Activated CD4-positive, alpha-beta T cell treated with anti-CD3 and anti-CD28 coated beads for 36 hours (primary cell): ENCODE measurements around the gene RASA2. TPM values are rescaled to one million over a fixed set of nuclear protein-coding genes. Genes with fewer than 3 reads are reported as not detected.
"Not testable (repeated sequence)": the region's sequence is repeated elsewhere in the genome, so short reads cannot be mapped to it uniquely, and the experiment has no call there.

Experiments used
- ATAC-seq: fragments of 200-7000 bp; cut with Tn5 transposase; one replicate; pipeline ENCODE4 v1.10.0; 2021; ENCODE audit warnings: mild to moderate bottlenecking, moderate library complexity
- CTCF ChIA-PET: fragments of 350-600 bp; sonication (Branson Sonifier 250); formaldehyde crosslinking; loops from one replicate; lab custom pipeline; 2021; ENCODE audit warnings: antibody characterized with exemption; lab: Charles Lee
- POLR2A ChIA-PET: fragments of 350-600 bp; sonication (Branson Sonifier 250); formaldehyde crosslinking; loops from one replicate; lab custom pipeline; 2021; ENCODE audit warnings: antibody characterized with exemption, inconsistent platforms; lab: Charles Lee
- DNase-seq: peaks from one replicate; pipeline ENCODE4 v3.0.0-alpha.2; 2020
- H3K27ac Mint-ChIP-seq: one replicate; pipeline ENCODE4 v1.8.0; 2021; ENCODE audit warnings: mixed read lengths
- H3K27me3 Mint-ChIP-seq: one replicate; pipeline ENCODE4 v1.8.0; 2021; ENCODE audit warnings: mixed read lengths
- H3K36me3 Mint-ChIP-seq: one replicate; pipeline ENCODE4 v1.8.0; 2021; ENCODE audit warnings: low read depth, mixed read lengths
- H3K4me1 Mint-ChIP-seq: one replicate; pipeline ENCODE4 v1.8.0; 2021; ENCODE audit warnings: mixed read lengths
- H3K4me3 Mint-ChIP-seq: one replicate; pipeline ENCODE4 v1.8.0; 2021; ENCODE audit warnings: mild to moderate bottlenecking, moderate library complexity, mixed read lengths
- H3K9me3 Mint-ChIP-seq: one replicate; pipeline ENCODE4 v1.8.0; 2021; ENCODE audit warnings: low read depth, mixed read lengths
- intact Hi-C, 2 experiments: fragments of 100-400 bp; cut with DNase I in 1 of 2; cut with micrococcal nuclease in 1 of 2; formaldehyde crosslinking; loops; one replicate each; pipeline versions ENCODE4 v1.14.2 to v1.15.1; 2022 to 2024; cut with DNase I, micrococcal nuclease
- total RNA-seq, 2 experiments: library from RNA; stranded (reverse); gene quantifications; one replicate each; pipeline ENCODE4 v1.2.3, GENCODE V29; 2021

The RASA2 gene
- total RNA-seq, 2 experiments from 2014 or later = 30.8 to 32.0 TPM

GRCh38 chr3:141529717-141530414 lies 43.0 kb downstream of the RASA2 start:
- ATAC-seq (peak; percentile 63), DNase-seq (peak; percentile 37)
- peaks cover 32% of the 10 kb centered on the region for H3K36me3 Mint-ChIP-seq
- intact Hi-C loops = loop anchor here (1.0 kb wide), 3 partner anchors 22 to 31 kb away; no protein-coding TSS in a partner anchor
- H3K27me3 Mint-ChIP-seq = no peaks in the 10 kb centered on the region
- H3K4me3 Mint-ChIP-seq = peak overlapping the region; percentile 1
- ChIA-PET CTCF (interaction anchor here (1.0 to 1.1 kb wide), 2 partner anchors 15 to 23 kb away, joined by 3 to 4 read pairs; no protein-coding TSS in a partner anchor), POLR2A (interaction anchor here (1.0 kb wide), 1 partner anchor 23 kb away, joined by 3 read pairs; no protein-coding TSS in a partner anchor)
- H3K4me1 Mint-ChIP-seq = peaks cover 76% of the 10 kb centered on the region
- H3K9me3 Mint-ChIP-seq = no peaks in the 10 kb centered on the region
- peak overlapping the region; percentile 37 for H3K27ac Mint-ChIP-seq

DNA sequence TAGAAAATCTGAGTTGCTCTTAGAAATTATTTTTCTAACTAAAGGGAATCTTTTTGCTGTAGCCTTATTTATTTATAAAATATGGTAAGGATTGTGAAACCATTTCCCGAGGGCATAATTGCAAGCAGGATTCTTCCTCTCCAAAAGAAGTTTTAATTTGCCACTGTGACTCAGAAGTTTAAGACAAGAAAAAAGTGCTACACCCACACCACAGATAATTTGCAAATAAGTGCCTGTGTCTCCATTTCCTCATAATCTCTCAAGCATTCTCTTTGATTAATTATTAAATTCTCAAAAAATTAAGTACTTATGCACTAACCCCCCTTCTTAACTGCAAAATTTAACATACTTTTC lies 43.6 kb downstream of the RASA2 start:
- ChIA-PET CTCF (interaction anchor here (0.7 to 1.1 kb wide), 3 partner anchors 11 to 23 kb away, joined by 3 to 4 read pairs (median 3); no protein-coding TSS in a partner anchor), POLR2A (interaction anchor here (1.0 kb wide), 1 partner anchor 22 kb away, joined by 3 read pairs; no protein-coding TSS in a partner anchor)
- ATAC-seq = no peak
- H3K27me3 Mint-ChIP-seq = no peaks in the 10 kb centered on the region
- no peak overlapping the region for H3K27ac Mint-ChIP-seq
- H3K4me3 Mint-ChIP-seq = peak overlapping the region; percentile 1
- no peak for DNase-seq
- H3K4me1 Mint-ChIP-seq = peaks cover 71% of the 10 kb centered on the region
- peaks cover 2% of the 10 kb centered on the region for H3K9me3 Mint-ChIP-seq
- intact Hi-C loops = loop anchor here (1.0 kb wide), 3 partner anchors 22 to 31 kb away; no protein-coding TSS in a partner anchor
- H3K36me3 Mint-ChIP-seq = peaks cover 33% of the 10 kb centered on the region

DNA sequence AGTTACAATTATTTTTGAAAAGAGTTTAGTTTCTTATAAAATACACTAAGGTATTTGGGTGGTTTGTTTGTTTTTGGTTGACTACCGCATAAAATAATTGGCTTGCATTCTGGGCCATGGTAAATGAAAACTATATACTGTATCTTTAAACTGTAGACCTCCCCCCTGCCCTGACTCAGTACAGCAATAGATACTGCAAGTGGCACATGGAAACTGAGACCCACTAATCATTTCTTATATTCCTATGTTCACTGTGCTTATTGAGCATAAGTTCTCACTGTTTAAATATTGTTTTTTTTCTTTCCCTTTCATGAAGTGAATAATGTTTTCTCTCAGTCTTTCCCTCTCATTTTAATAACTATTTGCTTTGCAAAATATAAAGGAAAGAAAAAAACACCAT lies 45.8 kb downstream of the RASA2 start:
- peak; percentile 68 for ATAC-seq
- peaks cover 59% of the 10 kb centered on the region for H3K4me1 Mint-ChIP-seq
- POLR2A ChIA-PET = interaction anchor here (0.6 to 0.8 kb wide), 2 partner anchors 43 to 79 kb away, joined by 4 to 8 read pairs; no protein-coding TSS in a partner anchor
- H3K9me3 Mint-ChIP-seq = peaks cover 10% of the 10 kb centered on the region
- H3K27me3 Mint-ChIP-seq = no peaks in the 10 kb centered on the region
- no peak for DNase-seq
- peak overlapping the region; percentile 5 for H3K27ac Mint-ChIP-seq
- H3K4me3 Mint-ChIP-seq = no peak overlapping the region
- CTCF ChIA-PET = interaction anchor here (0.6 to 1.5 kb wide), 3 partner anchors 17 to 49 kb away, joined by 3 to 4 read pairs (median 3); no protein-coding TSS in a partner anchor
- intact Hi-C loops = no loop called here
- H3K36me3 Mint-ChIP-seq = peaks cover 41% of the 10 kb centered on the region

GRCh38 chr3:141536017-141536416 lies 49.2 kb downstream of the RASA2 start:
- POLR2A ChIA-PET = interaction anchor here (0.6 kb wide), 1 partner anchor 27 kb away, joined by 3 read pairs; no protein-coding TSS in a partner anchor

DNA sequence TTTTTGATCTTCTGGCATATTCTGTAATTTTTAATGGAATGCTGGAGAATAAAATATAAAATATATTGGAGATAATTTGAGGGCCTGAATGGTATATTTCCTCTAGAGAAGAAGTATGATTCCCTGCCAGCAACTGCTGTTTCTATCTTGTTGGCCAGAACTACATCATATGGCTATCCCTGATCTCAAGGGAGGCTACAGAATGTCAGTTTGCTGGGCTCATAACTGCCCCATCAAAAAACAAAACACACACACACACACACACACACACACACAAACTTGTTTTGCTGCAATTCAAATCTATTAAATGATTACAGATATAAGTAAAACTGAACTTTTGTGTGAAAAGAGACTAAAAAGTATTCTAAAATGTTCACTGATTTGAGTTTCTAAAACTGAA lies 51.0 kb downstream of the RASA2 start:
- ChIA-PET CTCF (interaction anchor here (0.9 kb wide), 1 partner anchor 12 kb away, joined by 4 read pairs; no protein-coding TSS in a partner anchor), POLR2A (no interaction called here)

More at GRCh38 chr3:141536017-141536416, 49.2 kb downstream of the RASA2 start:
- H3K27ac Mint-ChIP-seq, CTCF ChIA-PET, intact Hi-C loops, H3K9me3 Mint-ChIP-seq, H3K27me3 Mint-ChIP-seq, H3K4me3 Mint-ChIP-seq, ATAC-seq, DNase-seq: not testable (repeated sequence)
- H3K4me1 Mint-ChIP-seq = peaks cover 56% of the 10 kb centered on the region
- peaks cover 47% of the 10 kb centered on the region for H3K36me3 Mint-ChIP-seq

GRCh38 chr3:141538568-141539240 lies 51.9 kb downstream of the RASA2 start:
- no peak overlapping the region for H3K4me3 Mint-ChIP-seq
- ATAC-seq (no peak), DNase-seq (no peak)
- intact Hi-C loops = no loop called here
- peaks cover 17% of the 10 kb centered on the region for H3K9me3 Mint-ChIP-seq
- peaks cover 60% of the 10 kb centered on the region for H3K4me1 Mint-ChIP-seq
- no peaks in the 10 kb centered on the region for H3K27me3 Mint-ChIP-seq
- ChIA-PET POLR2A (no interaction called here), CTCF (interaction anchor here (0.6 to 0.8 kb wide), 3 partner anchors 10 to 24 kb away, joined by 3 to 4 read pairs (median 3); no protein-coding TSS in a partner anchor)
- peaks cover 62% of the 10 kb centered on the region for H3K36me3 Mint-ChIP-seq
- H3K27ac Mint-ChIP-seq = no peak overlapping the region

More for the DNA sequence above, 51.0 kb downstream of the RASA2 start:
- H3K4me1 Mint-ChIP-seq = peaks cover 60% of the 10 kb centered on the region
- no peaks in the 10 kb centered on the region for H3K27me3 Mint-ChIP-seq
- H3K36me3 Mint-ChIP-seq = peaks cover 59% of the 10 kb centered on the region
- H3K9me3 Mint-ChIP-seq = peaks cover 13% of the 10 kb centered on the region
- no peak overlapping the region for H3K27ac Mint-ChIP-seq
- no peak for ATAC-seq
- no peak for DNase-seq
- no peak overlapping the region for H3K4me3 Mint-ChIP-seq
- intact Hi-C loops = no loop called here

GRCh38 chr3:141539431-141540187 lies 52.8 kb downstream of the RASA2 start:
- POLR2A ChIA-PET = no interaction called here
- Mint-ChIP-seq H3K9me3 (peaks cover 20% of the 10 kb centered on the region), H3K4me3 (no peak overlapping the region), H3K27ac (no peak overlapping the region), H3K27me3 (no peaks in the 10 kb centered on the region), H3K36me3 (peaks cover 66% of the 10 kb centered on the region), H3K4me1 (peaks cover 64% of the 10 kb centered on the region)
- ATAC-seq = no peak
- intact Hi-C loops = no loop called here
- no peak for DNase-seq
- CTCF ChIA-PET = interaction anchor here (0.6 to 0.8 kb wide), 3 partner anchors 9 to 23 kb away, joined by 3 to 4 read pairs (median 3); no protein-coding TSS in a partner anchor

DNA sequence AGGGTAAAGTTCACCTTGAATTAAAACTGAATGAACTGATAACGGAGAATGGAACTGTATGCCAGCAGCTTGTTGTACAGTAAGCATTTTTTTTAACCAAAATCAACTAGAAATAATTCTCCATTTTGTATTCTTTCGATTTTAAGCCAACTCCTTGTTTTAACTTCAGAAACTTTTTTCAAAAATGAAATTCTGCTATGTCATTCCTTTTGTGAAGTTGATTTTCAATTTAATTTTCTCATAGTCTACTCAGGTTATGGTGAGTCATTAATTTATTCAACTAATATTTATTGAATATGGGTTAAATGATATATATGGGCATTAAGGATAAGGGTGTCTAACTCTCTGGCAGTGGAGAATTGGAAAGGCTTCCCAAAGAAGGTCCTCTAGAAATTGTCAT lies 53.7 kb downstream of the RASA2 start:
- H3K4me3 Mint-ChIP-seq = no peak overlapping the region
- POLR2A ChIA-PET = interaction anchor here (0.6 kb wide), 1 partner anchor 15 kb away, joined by 3 read pairs; no protein-coding TSS in a partner anchor
- H3K4me1 Mint-ChIP-seq = peaks cover 69% of the 10 kb centered on the region
- no peak for DNase-seq
- H3K9me3 Mint-ChIP-seq = peaks cover 21% of the 10 kb centered on the region
- no peak overlapping the region for H3K27ac Mint-ChIP-seq
- no peak for ATAC-seq
- CTCF ChIA-PET = interaction anchor here (0.5 to 1.4 kb wide), 3 partner anchors 20 to 209 kb away, joined by 3 to 8 read pairs (median 3); no protein-coding TSS in a partner anchor
- no peaks in the 10 kb centered on the region for H3K27me3 Mint-ChIP-seq
- peaks cover 65% of the 10 kb centered on the region for H3K36me3 Mint-ChIP-seq
- intact Hi-C loops = no loop called here

GRCh38 chr3:141542202-141542969 lies 55.6 kb downstream of the RASA2 start:
- Mint-ChIP-seq H3K9me3 (peaks cover 29% of the 10 kb centered on the region), H3K27ac (peak overlapping the region; percentile 82), H3K36me3 (peaks cover 70% of the 10 kb centered on the region), H3K27me3 (no peaks in the 10 kb centered on the region), H3K4me3 (peak overlapping the region; percentile 4), H3K4me1 (peaks cover 79% of the 10 kb centered on the region)
- ATAC-seq = peak; percentile 95
- CTCF ChIA-PET = interaction anchor here (1.0 to 1.1 kb wide), 3 partner anchors 11 to 82 kb away, joined by 3 to 7 read pairs (median 3); no protein-coding TSS in a partner anchor
- DNase-seq = no peak
- POLR2A ChIA-PET = interaction anchor here (1.0 kb wide), 4 partner anchors 10 to 53 kb away, joined by 3 to 9 read pairs (median 4); no protein-coding TSS in a partner anchor
- intact Hi-C loops = loop anchor here (1.0 kb wide), 4 partner anchors 10 to 128 kb away; partner anchors contain the start of gene RASA2 (in 1 of the 2)

- Mint-ChIP-seq H3K4me3 (no peak overlapping the region), H3K4me1 (peaks cover 84% of the 10 kb centered on the region), H3K27ac (peak overlapping the region; percentile 77), H3K27me3 (no peaks in the 10 kb centered on the region), H3K9me3 (peaks cover 35% of the 10 kb centered on the region), H3K36me3 (peaks cover 74% of the 10 kb centered on the region)
- CTCF ChIA-PET = interaction anchor here (1.0 kb wide), 2 partner anchors 10 to 17 kb away, joined by 3 to 7 read pairs; no protein-coding TSS in a partner anchor
- ATAC-seq (no peak), DNase-seq (no peak)
- intact Hi-C loops = loop anchor here (1.0 kb wide), 4 partner anchors 9 to 129 kb away; partner anchors contain the start of gene RASA2 (in 1 of the 2)
- POLR2A ChIA-PET = interaction anchor here (1.0 kb wide), 4 partner anchors 10 to 54 kb away, joined by 3 to 9 read pairs (median 4); no protein-coding TSS in a partner anchor
These were observed 56.2 kb downstream of the RASA2 start for GRCh38 chr3:141542989-141543388.
